ENCODE results near the gene ZNF333. TPM values are rescaled to one million over a fixed set of nuclear protein-coding genes. Genes with fewer than 3 reads are reported as not detected.
A peak's percentile ranks its signal among the peaks of the same experiment; 100 is the strongest.
"Not testable (repeated sequence)": the region's sequence is repeated elsewhere in the genome, so short reads cannot be mapped to it uniquely, and the experiment has no call there.

Gene ZNF333
- total RNA-seq, 2 experiments from 2014 or later: 12.5 to 14.9 TPM

DNA sequence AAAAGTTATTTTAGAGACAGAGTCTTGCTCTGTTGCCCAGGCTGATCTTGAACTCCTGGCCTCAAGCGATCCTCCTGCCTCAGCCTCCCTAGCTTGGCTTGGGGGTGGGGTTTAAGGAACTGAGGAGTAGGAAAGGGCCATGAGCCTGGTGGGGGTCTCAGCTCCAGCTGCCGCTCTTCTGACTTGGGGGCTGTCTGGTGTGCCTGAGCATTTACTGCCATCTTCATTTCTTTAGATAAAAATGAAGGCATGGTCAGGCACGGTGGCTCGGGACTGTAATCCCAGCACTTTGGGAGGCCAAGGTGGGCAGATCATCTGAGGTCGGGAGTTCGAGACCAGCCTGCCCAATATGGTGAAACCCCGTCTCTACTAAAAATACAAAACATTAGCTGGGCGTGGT lies 85.5 kb downstream of the ZNF333 start:
- H3K27ac Mint-ChIP-seq; H3K4me3 Mint-ChIP-seq; POLR2A ChIA-PET; DNase-seq; H3K9me3 Mint-ChIP-seq; CTCF ChIA-PET; H3K36me3 Mint-ChIP-seq (ENCODE audit: low read depth): not testable (repeated sequence)
- Mint-ChIP-seq H3K4me1 (peaks cover 15% of the 10 kb centered on the region), H3K27me3 (peaks cover 19% of the 10 kb centered on the region)

DNA sequence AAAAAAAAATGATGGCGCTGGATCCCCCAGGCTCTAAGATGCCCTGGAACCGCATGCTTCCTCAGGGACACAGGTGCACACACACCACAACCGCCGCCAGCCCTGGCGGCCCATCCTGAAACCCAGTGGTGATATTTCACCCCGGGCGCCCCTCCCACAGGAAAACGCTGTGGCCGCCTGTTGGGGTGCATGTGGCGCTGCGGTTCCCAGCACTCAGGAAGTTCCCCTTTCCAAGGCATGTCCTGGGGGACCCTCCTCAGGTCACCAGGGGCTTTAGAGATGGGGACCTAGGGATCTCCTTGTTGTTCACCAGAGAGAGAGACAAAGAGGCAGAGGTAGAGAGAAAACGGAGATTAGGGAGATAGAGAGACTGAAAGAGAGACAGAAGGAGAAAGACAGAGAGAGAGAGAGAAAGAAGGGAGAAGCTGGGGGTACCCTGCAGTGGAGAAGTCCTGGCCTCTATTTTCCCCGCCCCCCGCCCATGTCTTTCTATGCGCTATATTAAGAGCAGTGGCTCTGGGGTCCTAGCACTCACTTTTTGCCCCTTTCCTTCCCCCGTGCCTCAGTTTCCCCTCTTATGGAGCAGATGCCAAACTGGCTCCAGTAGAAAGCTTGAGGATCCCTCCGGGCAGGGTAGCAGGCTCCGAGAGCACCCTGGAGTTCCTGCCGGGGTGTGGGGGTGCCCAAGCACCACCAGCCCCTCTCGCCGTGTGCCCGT lies 86.2 kb downstream of the ZNF333 start:
- Mint-ChIP-seq H3K27me3 (peaks cover 19% of the 10 kb centered on the region), H3K36me3 (ENCODE audit: low read depth) (no peaks in the 10 kb centered on the region), H3K4me3 (no peak overlapping the region), H3K9me3 (no peaks in the 10 kb centered on the region), H3K4me1 (peaks cover 15% of the 10 kb centered on the region), H3K27ac (peak overlapping the region; percentile 2)
- POLR2A ChIA-PET: interaction anchor here (0.6 kb wide), 1 partner anchor 1089 kb away, joined by 3 read pairs; no protein-coding TSS in a partner anchor
- DNase-seq: no peak
- CTCF ChIA-PET: interaction anchor here (1.5 kb wide), 1 partner anchor 10 kb away, joined by 4 read pairs; no protein-coding TSS in a partner anchor

DNA sequence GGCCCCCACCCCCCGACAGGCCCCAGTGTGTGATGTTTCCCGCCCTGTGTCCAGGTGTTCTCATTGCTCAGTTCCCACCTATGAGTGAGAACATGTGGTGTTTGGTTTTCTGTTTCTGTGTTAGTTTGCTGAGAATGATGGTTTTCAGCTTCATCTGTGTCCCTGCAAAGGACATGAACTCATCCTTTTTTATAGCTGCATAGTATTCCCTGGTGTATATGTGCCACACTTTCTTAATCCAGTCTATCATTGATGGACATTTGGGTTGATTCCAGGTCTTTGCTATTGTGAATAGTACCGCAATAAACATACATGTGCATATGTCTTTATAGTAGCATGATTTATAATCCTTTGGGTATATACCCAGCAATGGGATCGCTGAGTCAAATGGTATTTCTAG lies 87.8 kb downstream of the ZNF333 start:
- DNase-seq; H3K9me3 Mint-ChIP-seq; H3K27ac Mint-ChIP-seq; H3K4me3 Mint-ChIP-seq; POLR2A ChIA-PET; H3K36me3 Mint-ChIP-seq (ENCODE audit: low read depth): not testable (repeated sequence)
- Mint-ChIP-seq H3K4me1 (peaks cover 15% of the 10 kb centered on the region), H3K27me3 (peaks cover 19% of the 10 kb centered on the region)
- CTCF ChIA-PET: interaction anchor here (0.7 to 1.6 kb wide), 3 partner anchors 9 to 1583 kb away, joined by 3 to 6 read pairs (median 4); no protein-coding TSS in a partner anchor

DNA sequence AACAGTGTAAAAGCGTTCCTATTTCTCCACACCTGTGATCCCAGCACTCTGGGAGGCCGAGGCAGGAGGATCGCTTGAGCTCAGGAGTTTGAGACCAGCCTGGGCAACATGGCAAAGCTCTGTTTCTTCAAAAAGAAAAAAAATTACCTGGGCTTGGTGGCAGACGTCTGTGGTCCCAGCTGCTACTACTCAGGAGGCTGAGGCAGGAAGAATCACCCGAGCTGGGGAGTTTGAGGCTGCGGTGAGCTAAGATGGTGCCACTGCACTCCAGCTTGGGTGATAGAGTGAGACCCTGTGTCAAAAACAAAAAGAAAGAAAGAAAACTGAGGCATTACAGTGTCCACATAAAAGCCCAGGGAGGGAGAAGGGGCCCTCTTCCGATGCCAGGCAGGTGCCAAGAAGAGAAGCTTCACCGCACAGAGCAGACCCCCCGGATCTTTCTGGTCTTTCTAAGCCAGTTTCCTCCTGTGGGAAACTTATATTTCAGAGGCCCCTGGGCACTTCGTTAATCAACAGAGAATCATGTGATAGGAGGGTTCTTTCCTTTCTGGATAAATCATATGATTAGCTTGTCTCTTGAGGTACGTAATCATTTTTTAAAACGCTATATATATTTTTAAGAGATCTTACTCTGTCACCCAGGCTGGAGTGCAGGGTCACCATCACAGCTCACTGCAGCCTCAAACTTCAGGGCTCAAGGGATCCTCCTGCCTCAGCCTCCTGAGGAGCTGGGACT lies 88.4 kb downstream of the ZNF333 start, which contains the start of gene ADGRE2:
ADGRE2 (minus strand) TSS at position 451 of the 736 bp plus-strand sequence. CDS start 1,804 bp downstream, outside the sequence.
- H3K36me3 Mint-ChIP-seq (ENCODE audit: low read depth); DNase-seq; POLR2A ChIA-PET; H3K27ac Mint-ChIP-seq; H3K4me3 Mint-ChIP-seq; H3K9me3 Mint-ChIP-seq: not testable (repeated sequence)
- Mint-ChIP-seq H3K27me3 (peaks cover 24% of the 10 kb centered on the region), H3K4me1 (peaks cover 15% of the 10 kb centered on the region)
- CTCF ChIA-PET: interaction anchor here (0.7 to 1.6 kb wide), 2 partner anchors 126 to 1584 kb away, joined by 3 to 6 read pairs; no protein-coding TSS in a partner anchor

DNA sequence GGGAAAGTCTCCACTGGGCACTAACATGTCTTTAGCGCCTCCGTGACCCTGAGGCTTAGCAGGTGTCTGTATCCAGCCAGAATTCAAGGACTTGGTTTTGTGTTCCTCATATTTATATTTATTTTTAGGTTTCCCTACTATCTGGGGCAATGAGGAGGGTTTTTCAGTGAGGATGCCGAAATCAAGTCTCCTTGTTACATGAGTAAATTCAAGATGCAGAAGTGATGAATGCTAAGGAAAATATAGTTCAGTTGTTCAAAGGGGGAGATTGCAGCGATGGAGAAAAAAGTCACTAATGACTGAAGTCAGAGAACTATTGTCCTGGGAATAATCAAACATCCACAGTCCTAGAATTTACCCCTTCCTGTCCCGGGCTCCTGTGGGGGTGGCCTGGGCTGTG lies 89.3 kb downstream of the ZNF333 start:
- no peak for DNase-seq
- ChIA-PET CTCF (interaction anchor here (1.6 kb wide), 1 partner anchor 127 kb away, joined by 3 read pairs; no protein-coding TSS in a partner anchor), POLR2A (no interaction called here)
- H3K4me1 Mint-ChIP-seq: peaks cover 15% of the 10 kb centered on the region
- no peaks in the 10 kb centered on the region for H3K9me3 Mint-ChIP-seq
- no peaks in the 10 kb centered on the region for H3K36me3 Mint-ChIP-seq (ENCODE audit: low read depth)
- no peak overlapping the region for H3K4me3 Mint-ChIP-seq
- H3K27ac Mint-ChIP-seq: no peak overlapping the region
- peaks cover 24% of the 10 kb centered on the region for H3K27me3 Mint-ChIP-seq

DNA sequence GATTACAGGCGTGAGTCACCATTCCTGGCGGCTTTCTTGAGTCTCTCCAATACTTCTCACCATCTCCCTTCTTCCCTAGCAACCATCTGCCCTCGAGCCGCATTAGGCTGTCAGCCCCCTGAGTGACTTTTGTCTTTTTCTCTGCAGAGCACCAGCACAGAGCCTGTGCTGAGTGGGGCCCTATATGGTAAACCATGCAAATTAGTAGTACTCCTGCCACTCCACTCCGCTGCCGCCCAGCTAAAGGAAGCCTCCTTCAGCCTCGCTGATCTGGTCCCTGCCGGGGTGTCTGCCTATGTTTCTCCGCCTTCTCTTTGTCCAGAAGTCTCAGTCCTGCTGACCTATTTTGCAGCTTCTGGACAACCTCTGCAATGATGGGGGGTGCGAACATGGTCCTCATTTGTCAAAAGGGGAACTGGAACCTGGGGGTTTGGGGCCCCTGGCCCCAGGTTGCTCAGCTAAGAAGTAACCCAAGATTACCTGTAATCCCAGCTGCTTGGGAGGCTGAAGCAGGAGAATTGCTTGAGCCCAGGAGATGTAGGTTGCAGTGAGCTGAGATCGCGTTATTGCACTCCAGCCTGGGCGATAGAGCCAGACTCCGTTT lies 90.9 kb downstream of the ZNF333 start:
- DNase-seq: not testable (repeated sequence)

DNA sequence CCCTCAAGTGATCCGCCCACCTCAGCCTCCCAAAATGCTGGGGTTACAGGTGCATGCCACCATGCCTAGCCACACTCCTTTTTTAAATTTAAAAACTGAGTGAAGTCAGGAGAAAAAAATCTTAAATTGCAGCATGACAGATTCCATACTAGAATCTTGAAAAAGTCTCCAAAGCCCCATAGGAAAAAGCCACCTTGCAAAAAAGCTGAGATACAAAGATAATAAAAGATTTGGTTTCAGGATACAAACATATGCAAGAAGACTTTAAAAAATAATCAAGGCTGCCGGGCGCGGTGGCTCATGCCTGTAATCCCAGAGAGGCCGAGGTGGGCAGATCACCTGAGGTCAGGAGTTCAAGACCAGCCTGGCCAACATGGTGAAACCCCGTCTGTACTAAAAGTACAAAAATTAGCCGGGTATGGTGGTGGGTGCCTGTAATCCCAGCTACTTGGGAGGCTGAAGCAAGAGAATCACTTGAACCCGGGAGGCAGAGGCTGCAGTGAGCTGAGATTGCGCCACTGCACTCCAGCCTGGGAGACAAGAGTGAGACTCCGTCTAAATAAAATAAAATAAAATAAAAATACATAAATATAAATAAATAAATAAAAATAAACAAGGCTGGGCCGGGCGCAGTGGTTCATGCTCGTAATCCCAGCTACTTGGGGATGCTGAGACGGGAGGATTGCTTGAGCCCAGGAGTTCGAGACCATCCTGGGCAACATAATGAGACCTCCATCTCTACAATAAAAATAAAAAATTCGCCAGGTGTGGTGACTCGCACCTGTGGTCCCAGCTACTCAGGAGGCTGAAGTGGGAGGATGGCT lies 92.1 kb downstream of the ZNF333 start:
- CTCF ChIA-PET; DNase-seq; POLR2A ChIA-PET; H3K4me3 Mint-ChIP-seq; H3K27ac Mint-ChIP-seq; H3K36me3 Mint-ChIP-seq (ENCODE audit: low read depth); H3K9me3 Mint-ChIP-seq: not testable (repeated sequence)
- H3K27me3 Mint-ChIP-seq: peaks cover 13% of the 10 kb centered on the region
- peaks cover 14% of the 10 kb centered on the region for H3K4me1 Mint-ChIP-seq

More for the DNA sequence above, 90.9 kb downstream of the ZNF333 start:
- H3K27ac Mint-ChIP-seq; H3K9me3 Mint-ChIP-seq; CTCF ChIA-PET; POLR2A ChIA-PET; H3K36me3 Mint-ChIP-seq (ENCODE audit: low read depth); H3K4me3 Mint-ChIP-seq: not testable (repeated sequence)
- Mint-ChIP-seq H3K27me3 (peaks cover 25% of the 10 kb centered on the region), H3K4me1 (peaks cover 17% of the 10 kb centered on the region)

DNA sequence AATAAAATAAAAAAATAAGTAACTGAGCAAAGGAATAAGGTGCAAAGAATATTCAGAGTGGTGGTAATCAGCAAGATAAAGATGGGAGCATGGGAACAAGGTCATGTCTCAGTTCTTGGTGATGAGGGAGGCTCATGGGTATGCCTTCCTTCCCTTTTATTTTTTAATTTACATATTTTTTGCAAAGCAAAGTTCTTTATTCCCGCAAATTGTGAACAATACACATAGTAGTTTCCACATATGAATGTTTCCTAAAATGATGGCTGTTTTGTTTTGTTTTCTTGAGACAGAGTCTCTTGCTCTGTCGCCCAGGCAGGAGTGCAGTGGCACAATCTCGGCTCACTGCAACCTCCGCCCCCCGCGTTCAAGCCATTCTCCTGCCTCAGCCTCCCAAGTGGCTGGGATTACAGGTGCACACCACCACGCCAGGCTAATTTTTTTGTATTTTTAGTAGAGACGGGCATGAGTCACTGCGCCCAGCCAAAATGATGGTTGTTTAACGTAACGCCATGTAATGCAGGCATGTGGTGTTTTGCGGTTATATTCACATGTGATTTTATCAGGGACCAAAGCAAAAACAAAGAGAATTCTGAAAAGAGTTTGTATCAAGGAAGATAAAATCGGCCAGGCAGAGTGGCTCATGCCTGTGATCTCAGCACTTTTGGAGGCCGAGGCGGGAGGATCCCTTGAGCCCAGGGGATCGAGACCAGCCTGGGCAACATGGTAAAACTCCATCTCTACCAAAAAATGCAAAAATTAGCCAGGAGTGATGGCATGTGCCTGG lies 93.0 kb downstream of the ZNF333 start:
- CTCF ChIA-PET: no interaction called here
- H3K9me3 Mint-ChIP-seq: no peaks in the 10 kb centered on the region
- no peak overlapping the region for H3K27ac Mint-ChIP-seq
- POLR2A ChIA-PET: no interaction called here
- DNase-seq: no peak
- no peaks in the 10 kb centered on the region for H3K36me3 Mint-ChIP-seq (ENCODE audit: low read depth)
- peaks cover 18% of the 10 kb centered on the region for H3K4me1 Mint-ChIP-seq
- H3K27me3 Mint-ChIP-seq: peaks cover 11% of the 10 kb centered on the region
- H3K4me3 Mint-ChIP-seq: no peak overlapping the region

Other genes with a start within 250 kb of the ZNF333 start
- gene PTGER1, start 214.7 kb upstream of the ZNF333 start, total RNA-seq: under 1 TPM; 0.19 to 0.27 TPM
- 10 to 100 TPM; 36.5 to 47.2 TPM for gene GIPC1, start 193.9 kb upstream of the ZNF333 start, total RNA-seq
- gene DNAJB1, start 171.7 kb upstream of the ZNF333 start, total RNA-seq: 100 to 1,000 TPM in 1 of 2 experiments, 10 to 100 TPM in 1; 89.7 to 100 TPM
- 100 to 1,000 TPM; 169 to 190 TPM for gene TECR, start 160.5 kb upstream of the ZNF333 start, total RNA-seq
- gene NDUFB7, start 118.0 kb upstream of the ZNF333 start, total RNA-seq: 100 to 1,000 TPM; 121 to 123 TPM
- gene CLEC17A, start 107.0 kb upstream of the ZNF333 start, total RNA-seq: not detected
- not detected for gene ADGRE3, start 15.2 kb upstream of the ZNF333 start, total RNA-seq
- gene ADGRE2, start 88.5 kb downstream of the ZNF333 start, total RNA-seq: under 1 TPM; 0.42 to 0.73 TPM
- not detected for gene OR7A5, start 145.1 kb downstream of the ZNF333 start, total RNA-seq
- gene OR7C1, start 145.1 kb downstream of the ZNF333 start, total RNA-seq: not detected
- not detected for gene OR7A10, start 158.9 kb downstream of the ZNF333 start, total RNA-seq
- not detected for gene OR7A17, start 196.1 kb downstream of the ZNF333 start, total RNA-seq